AG04449 (cell line): ENCODE measurements around the gene EPB41L1.

Experiments
- CTCF ChIA-PET: fragments of 350-600 bp; formaldehyde crosslinking; extraction: SDS; loops from one replicate; lab custom pipeline; 2021; ENCODE audit warnings: antibody characterized with exemption; lab: Yijun Ruan, JAX
- POLR2A ChIA-PET: fragments of 400-600, 350-600 bp; formaldehyde crosslinking; extraction: SDS; loops from one replicate; lab custom pipeline; 2020; ENCODE audit warnings: antibody characterized with exemption, inconsistent platforms; lab: Yijun Ruan, JAX
- DNase-seq: peaks from one replicate; pipeline ENCODE4 v3.0.0-alpha.2; 2010; ENCODE audit warnings: low read depth, low spot score
- H3K4me3 ChIP-seq: 2 replicates; pipeline ENCODE4 v1.5.1; 2011; ENCODE audit warnings: low read depth, mild to moderate bottlenecking, control low read depth, low read length
- CTCF ChIP-seq: IDR thresholded peaks from one replicate; pipeline ENCODE4 v1.5.1; 2011; ENCODE audit warnings: mild to moderate bottlenecking, moderate library complexity, low read length, control low read depth, inconsistent platforms; ENCODE audit not compliant: insufficient read depth; ENCODE audit errors: missing control alignments

The EPB41L1 gene

GRCh38 chr20:36238760-36239159 lies 84.2 kb downstream of the EPB41L1 start:
- POLR2A ChIA-PET: no interaction called here
- no peak for DNase-seq
- no peak for TF ChIP-seq CTCF
- CTCF ChIA-PET: interaction anchor here (3.1 kb wide), 1 partner anchor 37 kb away, joined by 11 read pairs; no protein-coding TSS in a partner anchor
- H3K4me3 ChIP-seq: no peak overlapping the region

- H3K4me3 ChIP-seq: no peak overlapping the region
- ChIA-PET POLR2A (no interaction called here), CTCF (interaction anchor here (3.1 kb wide), 1 partner anchor 38 kb away, joined by 11 read pairs; no protein-coding TSS in a partner anchor)
- no peak for TF ChIP-seq CTCF
- no peak for DNase-seq
Observed at GRCh38 chr20:36240076-36240475, 85.5 kb downstream of the EPB41L1 start.

- no peak overlapping the region for H3K4me3 ChIP-seq
- CTCF ChIA-PET: no interaction called here
- no peak for DNase-seq
- no peak for TF ChIP-seq CTCF
- POLR2A ChIA-PET: no interaction called here
Observed at GRCh38 chr20:36241678-36242077, 87.1 kb downstream of the EPB41L1 start.

- no peak overlapping the region for H3K4me3 ChIP-seq
- DNase-seq: no peak
- CTCF ChIA-PET: interaction anchor here (1.7 kb wide), 1 partner anchor 196 kb away, joined by 8 read pairs; no protein-coding TSS in a partner anchor
- no peak for TF ChIP-seq CTCF
- POLR2A ChIA-PET: no interaction called here
Observed at GRCh38 chr20:36243726-36244125, 89.2 kb downstream of the EPB41L1 start.

DNA sequence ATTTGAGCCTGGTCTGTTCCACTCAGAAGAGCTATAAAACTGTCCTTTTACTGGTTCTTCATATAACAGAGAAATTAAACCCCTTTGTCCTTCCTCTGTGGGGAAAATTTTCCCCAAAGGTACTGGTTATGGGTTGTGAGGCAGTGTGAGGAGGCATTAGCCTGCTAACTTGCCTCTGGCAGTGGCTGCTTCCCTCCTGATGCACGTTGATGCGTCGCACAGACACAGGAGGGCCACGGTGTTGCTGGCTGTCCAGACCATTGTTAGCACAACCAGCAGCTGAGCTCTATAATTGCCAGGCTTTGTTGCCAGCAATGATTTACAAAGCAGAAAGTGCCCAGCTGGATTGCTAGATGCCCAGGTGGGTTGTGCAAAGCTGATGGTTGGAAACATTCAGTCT lies 91.9 kb downstream of the EPB41L1 start:
- TF ChIP-seq CTCF: no peak
- DNase-seq: no peak
- ChIA-PET CTCF (interaction anchor here (1.5 kb wide), 1 partner anchor 44 kb away, joined by 4 read pairs; no protein-coding TSS in a partner anchor), POLR2A (interaction anchor here (1.3 kb wide), 1 partner anchor 10 kb away, joined by 5 read pairs; the partner anchor contains the start of gene AAR2)
- H3K4me3 ChIP-seq: no peak overlapping the region

DNA sequence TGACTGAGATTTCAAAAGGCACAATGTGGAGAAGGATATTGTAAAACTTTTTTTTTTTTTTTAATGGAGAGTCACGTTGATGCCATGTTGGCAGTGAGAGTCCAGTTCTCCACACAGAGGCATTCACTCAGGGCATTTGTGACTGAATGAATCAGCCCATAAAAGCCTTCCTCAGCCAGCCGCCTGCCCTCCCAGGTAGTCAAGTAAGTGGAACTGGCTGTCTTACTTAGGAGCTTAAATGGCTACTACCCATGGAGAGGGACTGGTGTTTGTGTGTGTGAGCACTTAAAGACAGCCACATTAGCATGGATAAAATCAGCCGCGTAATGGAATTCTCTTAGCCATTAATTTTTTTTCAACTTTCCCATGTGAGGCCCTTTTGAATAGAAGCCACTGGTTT lies 94.3 kb downstream of the EPB41L1 start:
- POLR2A ChIA-PET: no interaction called here
- CTCF ChIA-PET: interaction anchor here (1.0 to 1.5 kb wide), 3 partner anchors 17 to 190 kb away, joined by 3 to 7 read pairs (median 3); no protein-coding TSS in a partner anchor
- no peak overlapping the region for H3K4me3 ChIP-seq
- no peak for DNase-seq
- no peak for TF ChIP-seq CTCF
